Activated CD4-positive, alpha-beta T cell treated with anti-CD3 and anti-CD28 coated beads, Interleukin-2, amount 50 U/mL, for 16 hours (primary cell): ENCODE data around the gene CCDC57.

Source experiments
- DNase-seq: peaks from one replicate; pipeline ENCODE4 v3.0.0-alpha.2; 2020

The CCDC57 gene

DNA sequence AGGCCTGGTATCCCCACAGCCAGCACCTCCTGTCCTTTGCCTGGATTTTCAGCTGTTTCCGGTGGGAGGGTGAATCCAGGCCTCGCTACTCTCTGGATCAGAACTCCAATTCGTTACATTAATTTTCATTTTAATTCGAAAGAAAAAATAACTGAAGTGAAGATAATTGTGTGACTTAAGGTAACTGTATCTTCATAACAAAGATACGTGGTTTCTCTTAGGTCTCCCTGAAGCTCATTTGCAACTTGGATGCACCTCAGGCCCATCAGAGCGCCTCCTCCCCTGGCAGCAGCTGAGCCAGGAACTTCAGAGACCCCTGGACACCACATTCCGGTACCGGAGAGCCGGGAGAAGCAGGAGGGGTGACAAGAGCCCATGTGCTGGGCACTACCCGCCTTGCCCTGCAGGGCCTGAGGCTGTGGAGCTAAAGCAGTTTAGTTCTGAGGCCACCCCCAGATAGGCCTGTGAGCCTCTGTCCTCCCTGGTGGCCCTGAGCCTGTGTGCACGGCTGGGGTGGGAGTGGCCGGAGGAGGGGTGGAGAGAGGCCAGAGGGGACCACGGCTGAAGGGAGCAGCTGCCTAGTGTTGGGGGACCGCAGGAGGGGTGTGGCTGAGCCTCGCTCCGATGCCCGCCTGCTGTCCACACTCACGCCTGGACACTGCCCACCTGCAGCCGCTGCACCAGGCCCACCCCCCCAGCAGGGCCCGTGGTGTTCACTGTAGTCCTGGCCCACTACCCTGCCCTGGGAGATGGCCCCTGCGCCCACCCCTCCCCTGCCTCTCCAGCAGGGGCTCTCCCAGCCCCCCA lies 135.7 kb downstream of the CCDC57 start:
- no peak for DNase-seq

- DNase-seq: no peak
These were observed 136.4 kb downstream of the CCDC57 start for GRCh38 chr17:82076018-82076784.

DNA sequence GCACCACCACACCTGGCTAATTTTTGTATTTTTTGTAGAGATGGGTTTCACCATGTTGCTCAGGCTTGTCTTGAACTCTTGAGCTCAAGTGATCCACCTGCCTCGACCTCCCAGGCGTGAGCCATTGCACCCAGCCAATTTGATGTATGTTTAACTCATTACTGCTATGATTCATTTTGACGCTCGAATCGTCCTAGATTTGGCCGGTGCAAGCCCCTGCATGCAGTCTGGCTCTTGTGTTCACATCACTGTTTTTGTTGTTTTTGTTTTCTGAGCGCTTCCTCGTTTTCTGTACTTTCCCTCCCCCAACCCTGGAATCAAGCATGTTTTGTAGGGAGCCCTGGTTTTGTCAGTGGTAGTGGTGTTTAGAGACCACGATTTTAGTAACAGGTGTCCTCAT lies 139.2 kb downstream of the CCDC57 start:
- no peak for DNase-seq

DNA sequence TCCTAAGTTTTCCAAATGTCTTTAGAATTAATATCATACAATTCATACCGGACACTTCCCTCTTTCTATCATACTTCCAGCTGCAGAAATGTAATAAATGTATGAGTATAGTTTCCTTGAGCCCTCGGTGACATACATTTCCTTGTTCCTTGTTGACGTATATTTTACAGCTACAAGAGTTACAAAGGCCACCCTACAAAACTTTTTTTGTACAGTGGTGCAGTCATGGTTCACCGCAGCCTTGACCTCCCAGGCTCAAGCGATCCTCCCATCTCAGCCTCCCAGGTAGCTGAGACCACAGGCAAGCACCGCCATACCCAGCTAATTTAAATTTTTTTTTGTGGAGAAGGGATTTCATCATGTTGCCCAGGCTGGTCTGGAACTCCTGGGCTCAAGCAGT lies 139.8 kb downstream of the CCDC57 start:
- DNase-seq: no peak

- no peak for DNase-seq
These were observed 142.0 kb downstream of the CCDC57 start for GRCh38 chr17:82070611-82071010.

DNA sequence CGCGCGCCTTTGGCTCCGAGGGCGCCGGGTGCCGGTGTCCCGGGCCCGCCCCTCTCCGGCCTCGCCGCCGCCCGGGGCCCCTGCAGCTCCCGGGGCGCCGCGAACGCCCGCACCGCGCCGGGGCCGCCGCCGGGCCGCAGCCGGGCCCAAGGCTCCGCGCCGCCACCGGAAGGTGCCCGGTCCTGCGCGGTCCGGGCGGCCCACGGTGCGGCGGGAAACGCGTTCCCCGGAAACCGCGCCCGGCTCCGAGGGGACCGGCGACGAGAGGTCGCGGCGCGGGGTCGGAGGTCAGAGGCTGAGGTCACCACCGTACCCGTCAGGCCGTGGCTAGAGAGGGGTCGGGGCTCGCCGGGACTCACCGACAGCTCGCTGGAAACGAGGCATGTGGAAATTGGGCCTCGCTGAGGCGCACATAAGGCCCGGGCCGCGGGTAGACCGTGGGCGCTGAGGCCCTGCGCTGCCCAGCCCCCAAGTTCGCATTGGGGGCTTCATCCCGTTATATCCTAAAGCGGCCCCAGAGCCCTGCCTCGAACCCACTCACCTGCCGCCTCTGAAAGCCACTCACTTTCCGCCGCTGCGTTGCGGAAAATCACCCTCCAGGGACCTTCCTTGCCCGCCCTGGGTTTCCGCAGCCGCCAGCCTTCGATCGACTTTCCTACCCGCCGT lies 146.9 kb downstream of the CCDC57 start, which contains the start of gene DUS1L:
DUS1L (minus strand) TSS at position 167 of the 666 bp plus-strand sequence. CDS start 745 bp downstream, outside the sequence.
- DNase-seq: peak; percentile 71

DNA sequence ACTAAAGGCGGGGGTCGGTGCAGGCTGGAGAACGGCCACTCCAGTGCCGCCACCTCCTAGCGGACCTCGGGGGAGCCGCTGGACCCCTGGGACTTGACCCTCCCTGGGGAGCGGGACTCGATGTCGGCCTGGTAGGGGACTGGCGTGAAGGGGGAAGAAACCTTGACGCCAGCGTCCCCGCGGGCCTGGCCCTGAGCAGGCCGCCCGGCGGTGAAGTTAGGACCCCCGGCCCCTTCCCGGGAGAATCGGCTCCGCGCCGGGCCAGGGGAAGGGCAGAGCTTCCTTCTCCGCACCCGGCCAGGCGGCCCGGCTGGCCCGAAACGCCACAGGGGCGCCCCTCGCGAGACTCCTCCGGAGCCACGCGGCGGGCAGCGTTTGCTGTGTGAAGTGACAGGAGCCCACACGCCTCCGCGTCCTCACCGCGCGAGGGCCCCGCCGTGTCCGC lies 147.4 kb downstream of the CCDC57 start:
- DNase-seq: no peak

GRCh38 chr17:82064433-82065192 lies 148.0 kb downstream of the CCDC57 start:
- DNase-seq: no peak

DNA sequence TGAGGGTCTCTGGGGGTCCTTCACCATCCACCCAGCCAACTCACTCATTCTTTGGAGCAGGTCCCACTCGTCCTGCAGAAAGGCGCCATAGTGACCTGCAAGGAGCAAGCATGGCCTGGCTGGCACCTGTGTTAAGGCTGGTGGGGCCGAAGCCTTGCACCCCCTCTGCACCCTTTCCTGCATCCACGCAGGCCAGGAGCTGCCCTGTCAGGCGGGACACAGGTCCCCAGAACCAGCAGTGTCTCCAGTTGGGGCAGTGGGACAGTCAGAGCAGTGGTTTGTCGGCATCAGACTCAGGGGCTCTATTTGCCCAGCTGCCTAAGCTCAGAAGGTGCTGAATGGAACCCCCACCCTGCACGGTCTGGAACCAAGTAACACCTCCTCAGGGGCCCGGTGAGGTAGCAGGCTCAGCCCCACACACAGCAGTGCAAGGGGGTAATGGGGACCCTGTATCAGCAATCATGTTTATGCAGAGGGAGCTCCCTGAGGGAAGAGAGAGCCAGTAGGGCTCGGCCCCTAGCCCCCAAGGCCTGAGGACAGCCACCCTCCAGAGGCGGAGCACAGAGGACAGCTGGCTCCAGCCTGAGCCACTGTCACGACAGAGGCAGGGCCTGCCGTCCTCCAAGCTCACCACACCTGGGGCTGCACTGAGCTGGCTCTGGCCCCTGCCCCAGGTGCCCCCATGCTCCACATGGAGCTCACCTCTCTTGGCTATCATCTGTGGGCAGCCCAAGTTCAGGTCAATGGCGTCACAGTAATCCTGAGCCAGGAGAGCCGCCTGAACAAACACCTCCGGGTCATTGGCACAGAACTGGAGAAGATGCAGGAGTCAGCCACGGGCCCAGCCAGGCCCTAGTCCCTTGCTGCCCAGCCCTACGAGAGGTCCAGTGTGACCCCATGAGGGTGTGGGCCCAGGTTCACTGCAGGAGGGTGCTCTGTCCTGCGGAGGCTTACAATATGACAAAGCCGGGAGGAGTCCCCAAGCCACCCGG lies 148.9 kb downstream of the CCDC57 start:
- DNase-seq: no peak

DNA sequence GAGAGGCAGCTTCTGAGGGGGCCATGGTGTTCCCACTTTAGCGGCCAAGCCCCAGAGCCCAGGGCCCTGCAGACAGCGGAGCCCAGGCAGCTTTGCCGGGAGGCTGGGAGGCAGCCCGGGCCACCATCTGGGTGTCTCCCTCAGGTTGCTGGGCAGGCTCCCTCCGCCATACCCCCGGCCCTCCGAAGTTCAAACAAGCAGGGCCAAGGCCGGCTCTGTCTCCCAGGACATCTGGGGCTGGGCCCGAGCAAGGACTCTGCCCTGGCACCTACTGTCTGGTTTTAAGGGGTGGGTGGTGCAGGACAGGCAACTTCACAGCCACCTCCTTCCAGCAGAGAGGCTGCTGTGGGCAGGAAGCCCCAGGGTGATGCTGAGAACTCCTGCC lies 149.7 kb downstream of the CCDC57 start:
- DNase-seq: no peak

- no peak for DNase-seq
These were observed 150.3 kb downstream of the CCDC57 start for GRCh38 chr17:82062076-82062983.

DNA sequence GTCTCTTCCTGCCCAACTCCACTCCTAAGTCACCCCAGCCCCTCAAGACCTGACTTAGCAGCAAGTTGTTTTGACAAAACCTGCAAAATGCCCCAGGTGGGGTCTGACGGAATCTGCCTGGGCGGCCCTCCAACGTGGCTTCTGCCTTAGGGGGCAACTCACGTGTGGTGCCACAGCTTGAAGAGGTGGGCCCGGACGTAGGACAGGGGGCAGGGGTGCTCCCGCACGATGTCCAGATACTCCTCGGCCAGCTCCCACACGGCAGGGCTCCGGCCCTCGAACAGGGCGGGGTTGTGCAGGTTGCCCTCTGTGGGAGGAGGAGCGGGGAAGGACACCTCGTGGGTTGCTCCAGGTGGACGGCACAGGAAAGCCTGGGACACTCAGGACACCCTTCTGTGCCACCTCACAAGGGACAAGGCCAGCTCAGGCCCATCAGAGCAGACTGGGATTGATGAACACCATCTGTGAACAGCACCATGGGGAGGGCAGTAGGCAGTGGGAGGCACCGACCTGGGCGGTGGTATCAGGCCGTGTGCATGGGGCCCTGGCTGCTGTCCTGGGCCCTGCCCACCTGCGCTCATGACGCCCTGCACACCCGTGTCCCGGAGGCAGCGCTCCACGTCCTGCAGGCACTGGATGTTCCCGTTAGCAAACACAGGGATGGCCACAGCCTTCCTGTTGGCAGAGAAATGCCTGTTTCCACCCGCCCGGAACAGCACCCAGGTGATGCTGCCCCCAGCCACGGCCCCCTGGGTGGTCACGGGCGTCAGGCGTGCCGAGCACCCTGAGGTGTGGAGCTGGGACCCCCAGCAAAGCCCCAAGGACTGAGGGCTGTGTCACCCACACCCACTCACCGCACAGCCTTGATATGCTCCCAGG lies 151.4 kb downstream of the CCDC57 start:
- DNase-seq: no peak

- no peak for DNase-seq
These were observed 152.0 kb downstream of the CCDC57 start for GRCh38 chr17:82060614-82061013.

DNA sequence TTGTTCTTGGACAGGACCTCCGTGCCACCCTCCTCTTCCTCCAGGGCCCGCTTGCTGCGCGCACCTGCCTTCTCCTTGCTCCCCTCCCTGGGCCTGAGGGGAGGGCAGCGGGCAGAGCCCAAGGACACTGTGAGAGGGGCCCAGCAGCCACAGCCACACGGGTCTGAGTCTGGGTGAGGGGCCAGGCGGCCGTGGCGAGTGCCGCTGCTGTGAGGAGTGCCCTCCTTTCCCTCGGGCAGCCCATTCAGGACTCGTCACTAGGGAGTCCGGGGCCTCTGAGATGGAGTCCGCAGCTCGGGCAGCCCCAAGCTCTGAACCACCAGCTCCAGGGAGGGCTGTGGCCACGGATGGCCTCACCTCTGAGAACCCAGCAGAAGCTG lies 152.7 kb downstream of the CCDC57 start:
- no peak for DNase-seq

DNA sequence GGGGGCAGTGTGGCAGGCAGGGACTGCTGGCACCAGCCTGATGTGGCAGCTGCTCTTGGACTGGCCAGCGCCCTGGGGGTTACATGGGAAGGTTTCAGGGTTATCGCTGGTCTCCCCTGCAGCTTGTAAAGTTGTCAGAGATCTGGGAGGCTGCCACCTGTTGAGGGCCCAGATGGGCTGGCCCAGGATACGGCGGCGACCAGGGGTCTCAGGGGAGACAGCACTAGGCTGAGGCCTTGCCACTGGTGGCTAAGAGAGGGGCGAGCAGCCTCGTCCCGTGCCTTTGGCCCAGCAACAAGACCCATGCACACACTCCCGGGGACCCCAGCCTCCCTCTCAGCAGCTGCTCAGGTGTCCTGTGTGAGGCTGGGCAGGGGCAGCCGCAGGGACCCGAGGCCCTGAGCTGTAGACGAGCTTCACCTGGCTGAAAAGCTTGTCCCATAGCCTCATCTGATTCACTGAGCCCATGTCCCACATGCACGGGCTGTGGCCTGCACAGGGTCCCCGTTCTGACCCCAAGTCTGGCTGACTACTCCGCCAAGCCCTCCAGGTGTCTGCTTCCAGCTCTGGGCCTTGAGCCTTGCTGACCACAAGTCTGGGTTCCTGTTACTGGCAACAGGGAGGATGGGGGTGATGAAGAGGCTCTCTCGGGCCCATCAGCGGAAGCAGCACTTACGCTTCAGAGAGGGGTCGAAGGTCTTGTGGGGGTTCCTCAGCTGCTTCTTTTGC lies 153.2 kb downstream of the CCDC57 start:
- no peak for DNase-seq

- DNase-seq: no peak
These were observed 153.8 kb downstream of the CCDC57 start for GRCh38 chr17:82058855-82059249.

DNA sequence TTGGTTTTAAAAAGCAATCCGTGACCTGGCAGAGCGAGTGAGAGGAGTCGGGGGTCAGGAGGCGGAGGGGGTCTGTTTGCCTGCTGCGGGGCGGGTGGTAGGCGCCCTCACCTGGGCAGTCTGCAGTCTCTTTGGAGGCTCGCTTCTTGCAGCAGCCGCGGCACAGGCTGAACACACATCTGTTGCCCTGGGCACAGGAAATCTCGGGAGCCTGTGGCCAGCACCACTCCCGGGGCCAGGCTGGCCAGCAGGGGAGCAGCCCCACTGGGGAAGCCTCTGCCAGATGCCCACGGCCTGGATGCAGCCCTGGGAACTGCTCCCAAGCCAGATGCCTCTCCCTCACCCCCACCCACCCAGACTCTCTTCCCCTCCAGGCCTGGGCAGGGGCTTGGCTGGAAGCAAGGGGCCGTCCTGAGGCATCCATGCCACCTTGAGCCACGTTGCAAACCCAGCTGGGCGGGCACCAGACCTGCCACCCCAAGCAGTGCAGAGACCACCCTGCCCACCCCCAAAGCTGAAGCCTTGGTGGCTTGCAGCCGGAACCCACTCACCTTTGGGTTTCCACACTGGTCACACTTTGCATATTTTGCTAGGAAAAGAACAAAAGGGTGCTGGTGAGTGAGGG lies 154.3 kb downstream of the CCDC57 start:
- DNase-seq: no peak
